SK-N-SH treated with all-trans-retinoic acid at 6 μM for 48 hours (cell line): Measurements from ENCODE around the gene SNAP91.

Source experiments
- ARNTL ChIP-seq: fragments of 450-650 bp; formaldehyde crosslinking; IDR thresholded peaks from 2 replicates; pipeline ENCODE4 v1.5.0; 2020; ENCODE audit warnings: low read depth, mild to moderate bottlenecking, moderate library complexity, borderline replicate concordance
- CREB5 ChIP-seq: fragments of 250-450 bp; sonication (Bioruptor Pico); IDR thresholded peaks from 2 replicates; pipeline ENCODE4 v1.5.1; 2020; ENCODE audit warnings: low read depth, mild to moderate bottlenecking, moderate library complexity
- GLIS3 ChIP-seq: fragments of 250-450 bp; sonication (Bioruptor Pico); IDR thresholded peaks from 2 replicates; pipeline ENCODE4 v1.5.0; 2020; ENCODE audit warnings: mild to moderate bottlenecking, moderate library complexity
- PATZ1 ChIP-seq: fragments of 250-450 bp; sonication (Bioruptor Pico); IDR thresholded peaks from 2 replicates; pipeline ENCODE4 v1.8.0; 2020; ENCODE audit warnings: mild to moderate bottlenecking, moderate library complexity, borderline replicate concordance
- PPARA ChIP-seq: fragments of 250-450 bp; sonication (Bioruptor Pico); IDR thresholded peaks from 2 replicates; pipeline ENCODE4 v1.5.0; 2020; ENCODE audit warnings: mild to moderate bottlenecking, borderline replicate concordance
- SNAI2 ChIP-seq: fragments of 250-450 bp; sonication (Bioruptor Pico); IDR thresholded peaks from 2 replicates; pipeline ENCODE4 v1.5.0; 2020; ENCODE audit warnings: mild to moderate bottlenecking, moderate library complexity
- TCF4 ChIP-seq: fragments of 250-450 bp; sonication (Bioruptor Pico); IDR thresholded peaks from 2 replicates; pipeline ENCODE4 v1.8.0; 2021; ENCODE audit warnings: mild to moderate bottlenecking, moderate library complexity, borderline replicate concordance
- ZC3H10 ChIP-seq: fragments of 250-450 bp; sonication (Bioruptor Pico); IDR thresholded peaks from 2 replicates; pipeline ENCODE4 v1.5.1; 2021; ENCODE audit warnings: mild to moderate bottlenecking, moderate library complexity
- ZFP3 ChIP-seq: fragments of 250-450 bp; sonication (Bioruptor Pico); IDR thresholded peaks from 2 replicates; pipeline ENCODE4 v1.5.0; 2020; ENCODE audit warnings: mild to moderate bottlenecking, moderate library complexity
- ZFP30 ChIP-seq: fragments of 450-650 bp; formaldehyde crosslinking; IDR thresholded peaks from 2 replicates; pipeline ENCODE4 v1.5.0; 2022; ENCODE audit warnings: mild to moderate bottlenecking, moderate library complexity
- ZNF8 ChIP-seq: fragments of 450-650 bp; formaldehyde crosslinking; IDR thresholded peaks from 2 replicates; pipeline ENCODE4 v1.5.0; 2020; ENCODE audit warnings: mild to moderate bottlenecking, moderate library complexity

- TF ChIP-seq PATZ1 (CRISPR knock-in tag) (no peak), CREB5 (no peak), PPARA (CRISPR knock-in tag) (no peak), GLIS3 (CRISPR knock-in tag) (no peak), TCF4 (CRISPR knock-in tag) (no peak), ZFP3 (no peak), ARNTL (CRISPR knock-in tag) (no peak), SNAI2 (no peak), ZNF8 (no peak), ZFP30 (no peak), ZC3H10 (CRISPR knock-in tag) (no peak)
Observed at GRCh38 chr6:83574783-83575182, 134.1 kb downstream of the SNAP91 start.
